CD4-positive, alpha-beta T cell (primary cell): Measurements from ENCODE around the gene AFAP1. TPM values are rescaled to one million over a fixed set of nuclear protein-coding genes. Genes with fewer than 3 reads are reported as not detected.

Experiments
- ATAC-seq: fragments of 200-7000 bp; cut with Tn5 transposase; one replicate; pipeline ENCODE4 v1.10.0; 2022; ENCODE audit warnings: mild to moderate bottlenecking; ENCODE audit not compliant: poor library complexity
- CTCF ChIA-PET: fragments of 350-600 bp; sonication (Branson Sonifier 250); formaldehyde crosslinking; loops from one replicate; lab custom pipeline; 2021; ENCODE audit warnings: antibody characterized with exemption, inconsistent platforms; lab: Charles Lee
- POLR2A ChIA-PET: fragments of 350-600 bp; sonication (Branson Sonifier 250); formaldehyde crosslinking; loops from one replicate; lab custom pipeline; 2021; ENCODE audit warnings: antibody characterized with exemption, inconsistent platforms; lab: Charles Lee
- DNase-seq, 14 experiments: peaks; one replicate each; pipeline ENCODE4 v3.0.0-alpha.2; 2013 to 2020; ENCODE audit warnings: mixed read lengths in 2 of 14
- H3K27ac ChIP-seq, 2 donors: one replicate each; pipeline versions ENCODE4 v1.5.1 to v1.7.0; 2013; ENCODE audit warnings: low read length in 2 of 2, low read depth in 1 of 2, mild to moderate bottlenecking in 1 of 2
- H3K27me3 ChIP-seq, 2 experiments: 1 replicate in 1 of 2; 2 replicates in 1 of 2; pipeline versions ENCODE4 v1.6.1 to v1.7.0; 2013; ENCODE audit warnings: low read length in 2 of 2, control low read depth in 1 of 2, mild to moderate bottlenecking in 1 of 2, moderate library complexity in 1 of 2; ENCODE audit not compliant: insufficient read depth in 2 of 2, control insufficient read depth in 1 of 2
- H3K36me3 ChIP-seq: one replicate; pipeline ENCODE4 v1.6.1; 2013; ENCODE audit warnings: low read length, control low read depth; ENCODE audit not compliant: insufficient read depth
- H3K4me1 ChIP-seq: one replicate; pipeline ENCODE4 v1.6.1; 2013; ENCODE audit warnings: low read length, control low read depth; ENCODE audit not compliant: insufficient read depth
- H3K4me3 ChIP-seq: one replicate; pipeline ENCODE4 v1.5.1; 2013; ENCODE audit warnings: mild to moderate bottlenecking, low read length, moderate library complexity
- H3K9me3 ChIP-seq, 2 experiments: 1 replicate in 1 of 2; 2 replicates in 1 of 2; pipeline versions ENCODE4 v1.6.1 to v1.7.0; 2013; ENCODE audit warnings: low read length in 2 of 2, mild to moderate bottlenecking in 2 of 2, control low read depth in 1 of 2, moderate library complexity in 1 of 2; ENCODE audit not compliant: control insufficient read depth in 1 of 2, insufficient read depth in 1 of 2
- H3K27ac Mint-ChIP-seq: one replicate; pipeline ENCODE4 v1.8.0; 2020; ENCODE audit warnings: mixed read lengths
- H3K27me3 Mint-ChIP-seq: one replicate; pipeline ENCODE4 v1.8.0; 2021; ENCODE audit warnings: mixed read lengths
- H3K36me3 Mint-ChIP-seq: one replicate; pipeline ENCODE4 v1.8.0; 2021; ENCODE audit warnings: low read depth, mixed read lengths
- H3K4me1 Mint-ChIP-seq: one replicate; pipeline ENCODE4 v1.8.0; 2021; ENCODE audit warnings: low read depth, mixed read lengths
- H3K4me3 Mint-ChIP-seq: one replicate; pipeline ENCODE4 v1.8.0; 2020; ENCODE audit warnings: mild to moderate bottlenecking, mixed read lengths
- H3K9me3 Mint-ChIP-seq: one replicate; pipeline ENCODE4 v1.8.0; 2020; ENCODE audit warnings: mixed read lengths
- CTCF ChIP-seq: fragments of 200-600 bp; IDR thresholded peaks from one replicate; pipeline ENCODE4 v1.8.0; 2022; ENCODE audit warnings: antibody characterized with exemption, mild to moderate bottlenecking
- intact Hi-C, 2 experiments: fragments of 100-400 bp; cut with DNase I in 1 of 2; cut with micrococcal nuclease in 1 of 2; formaldehyde crosslinking; loops; one replicate each; pipeline versions ENCODE4 v1.15.1 to v1.9.0; 2023 to 2025; cut with DNase I, micrococcal nuclease
- total RNA-seq, 174 experiments: library from RNA in 2 of 174; stranded (reverse) in 2 of 174; gene quantifications; one replicate each; pipeline ENCODE4 v1.2.3 and lab custom pipeline; 2021 to 2026

Gene AFAP1
- total RNA-seq, 2 experiments from 2014 or later = 9.8 to 10.9 TPM

GRCh38 chr4:7837597-7838135, 102.0 kb downstream of the AFAP1 start:
- POLR2A ChIA-PET = interaction anchor here (1.0 kb wide), 1 partner anchor 71 kb away, joined by 3 read pairs; no protein-coding TSS in a partner anchor
- Histone ChIP-seq H3K9me3 (no peaks in the 10 kb centered on the region), H3K27ac (no peak overlapping the region), H3K4me1 (no peaks in the 10 kb centered on the region), H3K27me3 (no peaks in the 10 kb centered on the region), H3K4me3 (no peak overlapping the region), H3K36me3 (peaks cover 3% of the 10 kb centered on the region)
- Mint-ChIP-seq H3K9me3 (no peaks in the 10 kb centered on the region), H3K27ac (no peak overlapping the region), H3K4me3 (no peak overlapping the region), H3K4me1 (peaks cover 7% of the 10 kb centered on the region), H3K36me3 (peaks cover 62% of the 10 kb centered on the region), H3K27me3 (no peaks in the 10 kb centered on the region)
- TF ChIP-seq CTCF = no peak
- CTCF ChIA-PET = interaction anchor here (1.5 kb wide), 1 partner anchor 35 kb away, joined by 3 read pairs; no protein-coding TSS in a partner anchor
- DNase-seq (no peak), ATAC-seq (no peak)
- intact Hi-C loops = no loop called here

- TF ChIP-seq CTCF = no peak
- H3K9me3 Mint-ChIP-seq = no peaks in the 10 kb centered on the region
- no peaks in the 10 kb centered on the region for H3K9me3 ChIP-seq
- POLR2A ChIA-PET = interaction anchor here (0.6 to 2.0 kb wide), 6 partner anchors 11 to 139 kb away, joined by 3 to 8 read pairs (median 5); no protein-coding TSS in a partner anchor
- H3K36me3 Mint-ChIP-seq = peaks cover 45% of the 10 kb centered on the region
- no peaks in the 10 kb centered on the region for H3K27me3 ChIP-seq
- H3K4me1 Mint-ChIP-seq = peaks cover 57% of the 10 kb centered on the region
- no peak for DNase-seq
- ATAC-seq = no peak
- peak overlapping the region; percentile 81 for H3K4me3 Mint-ChIP-seq
- H3K27ac Mint-ChIP-seq = peak overlapping the region; percentile 84
- no peaks in the 10 kb centered on the region for H3K36me3 ChIP-seq
- peak overlapping the region; percentile 24 for H3K4me3 ChIP-seq
- H3K4me1 ChIP-seq = peaks cover 40% of the 10 kb centered on the region
- intact Hi-C loops = no loop called here
- no peaks in the 10 kb centered on the region for H3K27me3 Mint-ChIP-seq
- CTCF ChIA-PET = interaction anchor here (0.7 to 2.5 kb wide), 6 partner anchors 13 to 45 kb away, joined by 3 to 12 read pairs (median 4); no protein-coding TSS in a partner anchor
- peak overlapping the region; percentile 43 to 76 for H3K27ac ChIP-seq
Measured at GRCh38 chr4:7831858-7832730, 107.6 kb downstream of the AFAP1 start.

GRCh38 chr4:7831330-7831729, 108.3 kb downstream of the AFAP1 start:
- ATAC-seq = peak; percentile 58
- TF ChIP-seq CTCF = no peak
- H3K4me1 ChIP-seq = peaks cover 40% of the 10 kb centered on the region
- DNase-seq = peak in 6 of 14 experiments; percentile 17 to 66 (median 56)
- no peaks in the 10 kb centered on the region for H3K9me3 ChIP-seq
- intact Hi-C loops = no loop called here
- H3K4me3 ChIP-seq = peak overlapping the region; percentile 24
- Mint-ChIP-seq H3K9me3 (no peaks in the 10 kb centered on the region), H3K27ac (peak overlapping the region; percentile 84), H3K4me3 (peak overlapping the region; percentile 81), H3K27me3 (no peaks in the 10 kb centered on the region), H3K36me3 (peaks cover 37% of the 10 kb centered on the region), H3K4me1 (peaks cover 57% of the 10 kb centered on the region)
- CTCF ChIA-PET = interaction anchor here (0.7 to 2.5 kb wide), 6 partner anchors 14 to 45 kb away, joined by 3 to 12 read pairs (median 4); no protein-coding TSS in a partner anchor
- no peaks in the 10 kb centered on the region for H3K27me3 ChIP-seq
- no peaks in the 10 kb centered on the region for H3K36me3 ChIP-seq
- H3K27ac ChIP-seq = peak overlapping the region; percentile 43 to 76
- POLR2A ChIA-PET = interaction anchor here (0.5 to 2.0 kb wide), 7 partner anchors 12 to 139 kb away, joined by 3 to 8 read pairs (median 5); no protein-coding TSS in a partner anchor
